Measurements from ENCODE around the gene CCDC86.

Gene CCDC86

DNA sequence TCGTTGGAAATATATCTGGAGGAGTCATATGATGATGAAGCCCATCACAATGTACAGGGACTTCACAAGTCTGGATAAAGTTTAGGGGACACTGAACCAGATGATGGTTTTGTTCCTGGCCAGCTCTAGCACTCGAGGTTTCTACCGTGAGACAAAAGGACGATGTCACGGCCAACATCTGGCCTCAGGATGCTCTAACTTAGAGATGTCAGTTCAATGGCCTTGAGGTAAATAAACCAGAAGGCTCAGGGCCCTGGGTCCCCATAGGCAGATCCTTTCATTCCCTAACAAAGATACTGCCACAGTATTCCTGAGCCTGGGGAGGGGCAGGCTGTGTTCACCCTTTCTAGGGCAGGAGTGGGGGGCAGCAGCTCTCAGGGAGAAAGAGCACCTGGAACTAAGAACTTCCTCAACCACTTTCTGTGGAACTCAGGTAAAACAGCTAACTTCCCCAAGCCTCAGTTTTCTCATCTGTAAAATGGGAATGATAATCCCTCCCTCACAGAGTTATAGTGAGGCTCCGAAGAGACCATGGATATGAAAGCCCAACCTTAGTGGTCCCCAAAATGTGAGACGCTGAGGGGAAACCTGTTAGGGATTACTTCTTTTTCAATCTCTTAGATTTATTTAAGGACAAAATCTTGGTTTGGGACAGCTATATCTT, 38.5 kb upstream of the CCDC86 start:
- Histone ChIP-seq H3K36me3 (ENCODE audit: control insufficient read depth, low read length) (no peaks in the 10 kb centered on the region), H3K79me2 (ENCODE audit: control insufficient read depth, low read length) (no peaks in the 10 kb centered on the region), H4K20me1 (ENCODE audit: control insufficient read depth, insufficient read depth, low read depth, low read length) (no peaks in the 10 kb centered on the region), H3K4me3 (ENCODE audit: low read length) (no peak overlapping the region), H3K9me2 (replicated peaks; ENCODE audit: control insufficient read depth, low read length) (no peaks in the 10 kb centered on the region), H3K27me3 (ENCODE audit: control insufficient read depth, low read length) (peaks cover 5% of the 10 kb centered on the region; the same call in 1 of the 2 replicates), H3K27ac (ENCODE audit: low read depth, low read length) (no peak overlapping the region), H3K4me1 (ENCODE audit: control insufficient read depth, low read length) (no peaks in the 10 kb centered on the region), H3K4me2 (ENCODE audit: low read length) (no peak overlapping the region), H3K9me3 (ENCODE audit: control insufficient read depth, insufficient read depth, low read length) (no peaks in the 10 kb centered on the region), H3F3A (ENCODE audit: control insufficient read depth, insufficient read depth) (no peaks in the 10 kb centered on the region)
- TF ChIP-seq, protein P1, sequence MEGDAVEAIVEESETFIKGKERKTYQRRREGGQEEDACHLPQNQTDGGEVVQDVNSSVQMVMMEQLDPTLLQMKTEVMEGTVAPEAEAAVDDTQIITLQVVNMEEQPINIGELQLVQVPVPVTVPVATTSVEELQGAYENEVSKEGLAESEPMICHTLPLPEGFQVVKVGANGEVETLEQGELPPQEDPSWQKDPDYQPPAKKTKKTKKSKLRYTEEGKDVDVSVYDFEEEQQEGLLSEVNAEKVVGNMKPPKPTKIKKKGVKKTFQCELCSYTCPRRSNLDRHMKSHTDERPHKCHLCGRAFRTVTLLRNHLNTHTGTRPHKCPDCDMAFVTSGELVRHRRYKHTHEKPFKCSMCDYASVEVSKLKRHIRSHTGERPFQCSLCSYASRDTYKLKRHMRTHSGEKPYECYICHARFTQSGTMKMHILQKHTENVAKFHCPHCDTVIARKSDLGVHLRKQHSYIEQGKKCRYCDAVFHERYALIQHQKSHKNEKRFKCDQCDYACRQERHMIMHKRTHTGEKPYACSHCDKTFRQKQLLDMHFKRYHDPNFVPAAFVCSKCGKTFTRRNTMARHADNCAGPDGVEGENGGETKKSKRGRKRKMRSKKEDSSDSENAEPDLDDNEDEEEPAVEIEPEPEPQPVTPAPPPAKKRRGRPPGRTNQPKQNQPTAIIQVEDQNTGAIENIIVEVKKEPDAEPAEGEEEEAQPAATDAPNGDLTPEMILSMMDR (IDR thresholded peaks at IDR 0.05; ENCODE audit: low read depth, low read length, poor library complexity, severe bottlenecking), result no peak
- no peak for TF ChIP-seq EZH2phosphoT487 (IDR thresholded peaks at IDR 0.05; ENCODE audit: borderline replicate concordance, low read length)

DNA sequence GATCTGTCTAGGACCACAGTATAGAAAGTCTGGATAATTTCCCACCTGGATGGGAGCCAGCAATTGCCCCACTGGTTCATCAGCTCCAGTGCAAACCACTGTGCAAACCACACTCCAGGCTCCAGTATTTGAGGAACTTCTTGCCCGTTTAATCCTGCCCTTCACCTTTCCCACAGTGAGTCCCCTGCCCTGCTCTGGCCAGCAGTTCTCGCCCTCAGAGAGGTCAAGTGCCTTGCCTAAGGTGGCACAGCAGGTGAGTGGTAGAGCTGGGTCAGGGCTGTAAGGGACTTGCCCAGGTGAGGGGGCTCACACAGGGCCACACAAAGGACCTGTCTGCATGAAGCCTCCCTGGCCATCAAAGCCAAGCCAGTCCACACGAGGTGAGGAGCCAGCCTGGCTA, 32.7 kb upstream of the CCDC86 start:
- no peaks in the 10 kb centered on the region for H4K20me1 ChIP-seq (ENCODE audit: control insufficient read depth, insufficient read depth, low read depth, low read length)
- H3K4me1 ChIP-seq (ENCODE audit: control insufficient read depth, low read length), result no peaks in the 10 kb centered on the region
- peaks cover 5% of the 10 kb centered on the region; the same call in 1 of the 2 replicates for H3K9me3 ChIP-seq (ENCODE audit: control insufficient read depth, insufficient read depth, low read length)
- H3K36me3 ChIP-seq (ENCODE audit: control insufficient read depth, low read length), result no peaks in the 10 kb centered on the region
- no peak overlapping the region for H3K27ac ChIP-seq (ENCODE audit: low read depth, low read length)
- TF ChIP-seq, protein P1 (IDR thresholded peaks at IDR 0.05; ENCODE audit: low read depth, low read length, poor library complexity, severe bottlenecking), result no peak
- no peak for TF ChIP-seq EZH2phosphoT487 (IDR thresholded peaks at IDR 0.05; ENCODE audit: borderline replicate concordance, low read length)
- no peaks in the 10 kb centered on the region for H3K27me3 ChIP-seq (ENCODE audit: control insufficient read depth, low read length)
- H3F3A ChIP-seq (ENCODE audit: control insufficient read depth, insufficient read depth), result no peaks in the 10 kb centered on the region
- H3K4me2 ChIP-seq (ENCODE audit: low read length), result no peak overlapping the region
- H3K9me2 ChIP-seq (replicated peaks; ENCODE audit: control insufficient read depth, low read length), result no peaks in the 10 kb centered on the region
- H3K79me2 ChIP-seq (ENCODE audit: control insufficient read depth, low read length), result no peaks in the 10 kb centered on the region
- no peak overlapping the region for H3K4me3 ChIP-seq (ENCODE audit: low read length)

DNA sequence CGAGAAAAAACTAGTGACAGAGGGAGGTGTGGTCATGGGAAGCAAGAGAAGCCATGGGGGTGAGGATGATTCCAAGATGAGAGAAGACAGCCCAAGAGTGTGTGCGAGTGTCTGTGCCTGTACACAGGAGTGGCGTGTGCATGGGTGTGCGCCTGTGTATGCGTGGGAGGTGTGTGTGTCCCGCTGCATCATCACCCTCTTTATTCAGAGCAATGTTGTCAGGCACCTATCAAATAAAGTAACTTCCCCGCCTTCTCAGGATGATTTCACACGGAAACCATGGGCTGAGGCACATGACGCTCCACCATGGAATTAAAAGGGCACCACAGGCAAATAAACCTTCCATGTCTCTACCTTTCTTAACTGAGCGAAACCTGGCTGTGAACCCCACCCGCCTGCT, 32.2 kb upstream of the CCDC86 start:
- no peaks in the 10 kb centered on the region for H3K27me3 ChIP-seq (ENCODE audit: control insufficient read depth, low read length)

More for the DNA sequence above, 32.2 kb upstream of the CCDC86 start:
- H3K4me3 ChIP-seq (ENCODE audit: low read length), result no peak overlapping the region
- H4K20me1 ChIP-seq (ENCODE audit: control insufficient read depth, insufficient read depth, low read depth, low read length), result no peaks in the 10 kb centered on the region
- no peak overlapping the region for H3K4me2 ChIP-seq (ENCODE audit: low read length)
- H3K9me3 ChIP-seq (ENCODE audit: control insufficient read depth, insufficient read depth, low read length), result peaks cover 5% of the 10 kb centered on the region; the same call in 1 of the 2 replicates
- no peaks in the 10 kb centered on the region for H3K9me2 ChIP-seq (replicated peaks; ENCODE audit: control insufficient read depth, low read length)
- no peak for TF ChIP-seq EZH2phosphoT487 (IDR thresholded peaks at IDR 0.05; ENCODE audit: borderline replicate concordance, low read length)
- TF ChIP-seq, protein P1 (IDR thresholded peaks at IDR 0.05; ENCODE audit: low read depth, low read length, poor library complexity, severe bottlenecking), result no peak
- H3K4me1 ChIP-seq (ENCODE audit: control insufficient read depth, low read length), result no peaks in the 10 kb centered on the region
- H3F3A ChIP-seq (ENCODE audit: control insufficient read depth, insufficient read depth), result no peaks in the 10 kb centered on the region
- no peaks in the 10 kb centered on the region for H3K36me3 ChIP-seq (ENCODE audit: control insufficient read depth, low read length)
- H3K27ac ChIP-seq (ENCODE audit: low read depth, low read length), result no peak overlapping the region
- no peaks in the 10 kb centered on the region for H3K79me2 ChIP-seq (ENCODE audit: control insufficient read depth, low read length)

Data from DOHH2 (cell line).